A204.1 (cell line): ENCODE data around the gene ANTXR1.

Source experiments
- FAIRE-seq: peaks from 2 replicates; lab custom pipeline; 2012; peaks lifted over from hg19 to GRCh38; lab: Jason Lieb, UNC

ANTXR1 gene

DNA sequence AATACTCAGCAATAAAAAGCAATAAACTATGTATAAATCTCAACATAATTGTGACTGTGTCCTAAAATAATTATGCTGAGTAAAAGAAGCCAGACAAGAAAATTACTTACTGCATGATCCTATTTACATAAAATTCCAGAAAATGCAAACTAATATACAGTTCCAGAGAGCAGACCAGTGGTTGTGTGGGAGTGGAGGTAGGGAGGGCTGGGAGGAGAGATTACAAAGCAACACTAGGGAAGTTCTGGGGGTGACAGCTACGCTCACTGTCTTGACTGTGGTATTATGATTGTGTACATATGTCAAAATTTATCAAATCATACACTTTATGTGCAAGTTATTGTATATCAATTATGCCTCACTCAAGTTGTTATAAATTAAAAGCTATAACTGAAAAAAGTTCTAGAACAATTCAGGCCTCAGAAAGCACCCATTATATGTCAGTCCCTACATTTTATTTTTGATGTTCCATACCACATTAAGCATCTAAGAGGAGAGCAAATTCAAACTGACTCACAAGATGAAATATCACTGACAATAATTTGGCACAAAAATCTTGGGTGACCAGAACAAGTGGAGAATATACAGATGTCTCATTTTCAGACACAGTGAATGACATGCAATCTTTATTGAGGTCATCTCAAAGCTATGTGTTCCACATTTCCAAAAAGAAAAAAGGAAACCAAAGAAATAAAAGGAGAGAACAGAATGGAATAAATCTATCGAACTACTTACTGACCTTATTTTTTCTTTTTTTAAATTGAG, 85.1 kb downstream of the ANTXR1 start:
- FAIRE-seq: no peak

DNA sequence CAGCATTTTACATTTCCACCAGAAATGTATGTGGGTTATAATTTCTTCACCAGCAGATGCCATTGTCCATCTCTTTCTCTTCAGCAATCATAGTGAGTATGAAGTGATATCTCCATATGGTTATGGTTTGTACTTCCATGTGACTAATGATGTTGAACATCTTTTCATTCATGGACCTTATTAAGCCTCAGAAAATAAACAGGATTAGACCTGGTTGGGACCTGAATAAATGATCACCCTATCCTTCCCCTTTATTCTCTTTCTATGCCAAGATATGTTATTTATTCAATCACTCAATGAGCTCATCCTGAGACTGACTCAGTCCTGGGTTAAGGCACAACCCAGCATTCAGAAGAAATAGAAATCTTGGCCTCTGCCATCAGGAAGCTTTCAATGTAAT, 86.6 kb downstream of the ANTXR1 start:
- no peak for FAIRE-seq

DNA sequence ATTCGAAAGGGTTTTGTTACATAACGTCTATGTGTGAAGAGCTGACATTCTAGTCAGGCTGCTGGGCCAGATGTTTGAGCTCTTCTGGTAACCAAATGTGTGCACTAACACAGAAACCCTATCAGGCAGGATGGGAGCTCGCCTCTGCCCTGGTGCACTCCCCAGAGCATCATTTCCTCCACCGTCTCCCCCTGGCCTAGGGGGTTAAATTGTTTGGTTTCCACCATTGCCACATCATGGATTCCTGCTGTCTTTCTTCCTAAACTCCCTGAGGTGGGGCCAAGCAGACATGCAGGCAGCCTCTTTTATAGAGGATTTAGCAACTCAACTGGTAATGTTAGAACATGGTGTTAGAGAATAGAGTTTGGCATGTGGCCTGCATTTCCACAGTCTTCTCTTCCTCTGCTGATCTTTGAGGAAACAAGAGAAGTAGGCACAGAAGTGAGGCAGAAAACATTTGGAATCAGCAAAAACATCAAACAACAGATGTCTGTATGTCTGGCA, 87.3 kb downstream of the ANTXR1 start:
- FAIRE-seq: no peak

DNA sequence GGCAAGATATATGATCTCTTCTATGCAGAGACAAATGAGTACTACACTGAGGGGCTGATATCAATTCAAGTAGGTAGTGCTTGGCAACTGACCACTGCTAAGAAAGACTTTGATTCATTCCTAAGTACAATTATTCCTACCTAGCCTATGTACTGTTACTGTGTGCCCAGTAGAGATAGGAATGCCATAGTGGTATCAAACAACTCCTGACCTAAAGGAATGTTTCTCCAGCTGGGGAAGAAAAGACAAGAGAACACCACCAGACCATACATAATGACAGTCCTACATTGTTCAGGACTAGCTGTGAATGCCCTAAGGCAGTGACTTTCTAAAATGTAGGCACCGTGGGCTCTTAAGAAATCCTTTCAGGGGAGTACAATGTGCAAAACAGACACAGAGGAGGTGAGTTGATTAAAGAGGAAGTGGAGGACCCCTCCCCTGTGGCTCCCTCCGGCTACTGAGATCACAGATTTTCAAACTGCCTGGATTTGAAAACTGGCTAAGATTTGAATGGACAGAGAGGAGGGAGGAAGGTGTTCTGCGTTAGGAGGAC, 89.1 kb downstream of the ANTXR1 start:
- FAIRE-seq: no peak

DNA sequence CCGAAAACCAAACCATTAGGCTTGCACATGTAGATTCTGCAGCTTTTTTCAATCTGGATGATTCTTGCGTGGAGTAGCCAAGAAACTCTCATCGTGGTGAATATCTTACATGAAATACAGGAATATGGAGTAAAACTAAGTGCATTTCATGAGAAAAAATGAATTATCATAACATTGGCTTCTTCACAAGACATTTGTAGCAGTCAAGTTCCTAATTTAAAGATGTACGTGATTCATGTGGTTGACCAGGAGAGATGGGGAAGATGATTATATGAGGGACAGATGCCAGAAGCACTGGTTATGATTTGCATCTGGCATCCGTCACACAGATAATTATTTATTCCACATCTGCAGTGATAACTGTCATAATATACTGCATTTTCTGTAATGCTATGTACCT, 90.4 kb downstream of the ANTXR1 start:
- no peak for FAIRE-seq

DNA sequence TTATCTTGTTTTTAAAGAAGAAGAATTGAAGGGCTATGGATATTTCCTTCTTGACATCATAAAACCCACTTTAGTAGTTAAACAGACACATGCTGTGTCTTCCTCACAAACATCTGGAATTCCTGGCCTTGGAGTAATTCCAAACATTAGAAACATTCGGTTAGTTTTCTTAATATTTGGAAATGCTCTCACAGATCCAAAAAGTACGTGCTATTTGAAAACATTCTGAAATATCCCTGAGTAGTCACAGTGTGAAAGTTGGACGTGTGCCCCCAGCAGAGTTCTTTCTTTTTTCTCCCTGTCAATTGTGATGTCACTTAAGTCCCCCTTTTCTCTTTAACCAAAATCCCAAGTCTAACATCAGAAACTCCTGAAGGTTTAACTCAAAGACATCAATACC, 91.3 kb downstream of the ANTXR1 start:
- FAIRE-seq: no peak

DNA sequence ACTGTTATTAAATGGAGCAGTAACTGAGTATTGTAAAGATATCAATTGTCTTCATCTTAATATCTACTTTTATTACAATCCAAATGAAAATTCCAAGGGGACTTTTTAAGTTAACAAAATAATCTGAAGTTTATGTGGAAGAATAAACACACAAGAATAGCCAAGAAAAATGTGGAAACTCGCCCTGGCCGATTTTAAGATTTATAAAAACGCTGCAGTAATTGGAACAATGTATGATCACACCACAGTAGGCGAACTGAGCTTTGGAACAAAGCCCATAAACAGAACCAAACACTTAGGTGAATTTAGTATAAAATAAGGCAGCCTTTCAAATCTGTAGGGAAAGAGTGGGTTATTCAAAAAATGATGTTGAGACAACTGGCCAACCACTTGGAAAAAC, 96.3 kb downstream of the ANTXR1 start:
- no peak for FAIRE-seq

DNA sequence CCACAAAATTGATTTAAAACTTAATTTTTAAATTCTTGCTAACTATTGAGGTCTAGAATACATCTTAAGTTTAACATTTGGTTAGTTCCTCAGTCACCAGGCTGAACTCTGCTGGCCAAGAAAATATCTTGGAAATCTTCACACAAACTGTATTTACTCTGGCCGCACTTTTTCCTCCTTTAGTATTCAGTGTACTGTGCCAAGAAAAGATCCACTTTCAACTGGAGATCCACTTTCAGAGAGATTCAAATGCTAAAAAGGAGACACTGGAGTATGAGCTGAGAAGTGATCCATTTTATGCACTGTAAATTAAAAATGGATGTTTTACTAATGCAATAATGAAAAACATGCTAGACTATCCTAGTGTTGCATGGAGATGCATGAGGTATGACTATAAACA, 98.1 kb downstream of the ANTXR1 start:
- FAIRE-seq: no peak

DNA sequence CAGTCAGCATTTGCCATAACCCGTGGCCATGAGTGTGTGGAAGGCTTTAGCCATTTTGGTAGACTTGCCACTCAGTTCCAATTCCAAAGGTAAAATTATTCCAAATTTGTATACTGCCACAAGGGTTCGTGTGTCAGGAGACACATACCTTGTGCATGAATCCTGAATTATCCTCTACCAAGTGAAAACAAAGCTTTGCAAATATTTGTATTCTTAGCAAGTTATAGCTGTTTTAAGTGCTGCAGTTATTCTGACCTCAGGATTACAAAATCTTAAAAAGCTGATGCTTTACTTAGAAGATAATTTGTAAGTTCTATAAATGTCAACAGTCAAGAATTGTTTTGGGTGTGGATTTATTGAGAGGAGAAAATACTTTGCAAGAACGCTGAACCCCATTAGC, 100.6 kb downstream of the ANTXR1 start:
- FAIRE-seq: no peak

DNA sequence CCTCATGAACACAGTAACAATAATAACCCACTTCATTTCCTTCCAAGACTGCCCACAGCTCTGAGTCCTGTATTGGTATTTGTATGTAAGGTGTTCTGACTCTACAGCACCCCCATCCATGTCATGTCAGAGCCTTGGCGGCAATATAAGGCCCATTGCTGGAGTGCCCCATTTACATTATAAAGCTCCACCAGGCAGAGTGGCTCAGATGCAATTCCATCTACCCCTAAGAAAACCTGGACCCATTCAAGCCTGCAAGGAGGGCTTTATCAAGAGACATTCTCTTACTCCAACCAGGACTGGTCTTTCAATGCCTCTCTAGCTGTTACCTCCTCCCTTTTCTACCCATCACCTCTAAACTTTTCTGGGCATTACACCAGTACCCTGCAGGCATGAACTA, 101.6 kb downstream of the ANTXR1 start:
- no peak for FAIRE-seq

DNA sequence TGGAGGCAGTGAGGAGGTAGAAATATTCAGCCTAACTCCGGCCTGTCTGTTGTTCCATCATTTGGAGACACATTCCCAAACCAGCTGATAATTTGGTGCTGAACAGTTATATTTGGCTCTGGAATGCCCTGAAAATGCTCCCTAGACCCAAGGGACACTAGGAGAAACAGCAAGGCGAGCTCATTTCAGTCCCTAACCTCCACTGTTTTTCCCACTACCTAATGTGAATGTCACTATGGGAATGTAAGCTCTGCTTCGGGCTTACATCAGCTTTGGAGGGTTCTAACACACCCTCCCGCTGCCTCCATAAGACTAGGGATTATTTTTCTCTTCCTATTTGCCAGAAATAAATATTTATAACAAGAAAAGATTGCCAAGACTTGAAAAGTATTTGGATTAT, 103.5 kb downstream of the ANTXR1 start:
- FAIRE-seq: no peak

DNA sequence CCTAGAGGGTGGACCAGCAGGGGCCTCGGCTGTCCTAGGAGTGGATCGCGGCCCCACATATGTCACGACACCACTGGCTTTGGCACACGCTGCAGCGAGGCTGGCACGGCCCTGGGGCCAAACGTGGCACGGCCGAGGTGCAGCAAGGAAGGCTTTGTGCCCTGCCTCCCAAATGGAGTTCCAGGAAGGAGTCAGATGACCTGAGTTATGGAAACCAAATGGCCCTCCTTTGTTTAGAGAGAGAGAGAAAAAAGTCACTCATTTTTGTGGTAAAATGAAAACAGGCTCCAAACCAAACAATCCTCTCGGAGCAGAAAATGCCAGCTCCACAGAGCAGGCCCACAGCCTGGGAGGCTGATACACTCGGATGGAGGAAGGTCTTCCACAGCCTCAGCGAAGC, 105.6 kb downstream of the ANTXR1 start:
- no peak for FAIRE-seq

DNA sequence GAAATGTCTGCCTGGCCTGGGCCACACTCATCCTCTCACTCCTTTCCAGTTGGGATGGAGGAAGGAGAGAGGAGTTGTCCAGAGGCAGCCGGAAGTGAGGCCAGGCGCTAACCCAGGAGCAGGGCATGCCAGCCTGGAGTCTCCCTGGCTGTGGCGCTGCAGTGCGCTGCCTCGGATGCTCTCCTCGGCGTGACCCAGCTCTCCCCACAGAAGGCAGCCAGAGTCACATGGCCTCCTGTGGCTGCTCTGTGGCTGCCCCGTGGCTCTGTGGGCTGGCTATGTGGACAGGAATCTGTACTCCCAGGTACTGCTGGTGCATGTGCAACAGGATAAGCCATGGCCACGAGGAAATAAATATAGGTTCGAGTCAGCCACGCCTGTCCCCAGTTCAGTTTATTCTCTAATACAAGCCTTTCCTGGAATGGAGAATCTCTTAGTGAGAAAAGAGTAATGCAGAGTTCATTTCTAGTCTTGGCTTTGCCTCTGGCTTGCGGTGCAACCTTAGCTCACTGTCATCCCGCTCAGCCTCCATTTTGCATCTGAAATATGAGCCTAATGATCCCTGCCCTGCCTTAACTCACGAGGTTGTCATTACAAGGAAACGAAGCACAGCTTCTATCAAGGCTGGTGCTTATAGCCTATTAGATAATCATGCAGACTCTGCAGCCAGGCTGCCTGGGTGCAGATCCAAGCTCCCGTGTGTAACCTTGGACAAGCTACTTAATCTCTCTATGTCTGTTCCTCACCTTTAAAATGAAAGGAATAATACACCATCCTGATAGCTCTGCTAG, 106.3 kb downstream of the ANTXR1 start:
- FAIRE-seq: no peak

DNA sequence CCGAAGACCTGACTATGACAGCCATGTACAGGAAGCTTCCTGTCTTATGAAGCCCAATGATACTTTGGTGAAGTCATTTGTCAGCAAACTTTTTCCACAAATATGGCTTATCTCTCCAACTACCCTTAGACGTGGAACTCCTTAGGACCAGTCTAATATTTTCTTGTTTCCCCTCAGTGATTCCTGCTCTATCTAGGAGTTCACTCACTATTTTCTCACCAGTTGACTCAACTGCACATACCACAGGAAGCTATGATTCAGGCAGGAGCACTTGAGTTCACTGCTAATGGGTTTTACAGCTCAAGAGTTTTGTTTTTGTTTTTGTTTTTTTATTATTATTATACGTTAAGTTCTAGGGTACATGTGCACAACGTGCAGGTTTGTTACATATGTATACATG, 109.3 kb downstream of the ANTXR1 start:
- no peak for FAIRE-seq

DNA sequence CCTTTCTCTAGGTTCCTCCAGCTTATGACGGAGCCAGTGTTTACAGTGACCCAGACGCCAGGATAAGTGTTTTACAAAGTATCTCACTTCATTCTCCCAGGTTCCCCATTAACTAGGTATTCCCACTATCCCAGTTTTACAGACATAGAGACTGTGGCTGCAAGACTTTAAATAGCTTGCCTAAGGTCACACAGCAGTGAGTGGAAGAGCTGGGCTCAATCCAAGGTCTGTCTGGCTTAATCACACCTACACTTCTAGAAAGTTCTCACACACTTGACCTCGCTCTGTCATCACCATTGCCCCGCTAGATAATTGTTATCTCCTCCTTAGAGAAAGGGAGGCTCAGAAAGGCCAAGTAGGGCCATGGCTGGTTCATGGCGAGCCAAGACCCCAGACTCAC, 110.2 kb downstream of the ANTXR1 start:
- no peak for FAIRE-seq

DNA sequence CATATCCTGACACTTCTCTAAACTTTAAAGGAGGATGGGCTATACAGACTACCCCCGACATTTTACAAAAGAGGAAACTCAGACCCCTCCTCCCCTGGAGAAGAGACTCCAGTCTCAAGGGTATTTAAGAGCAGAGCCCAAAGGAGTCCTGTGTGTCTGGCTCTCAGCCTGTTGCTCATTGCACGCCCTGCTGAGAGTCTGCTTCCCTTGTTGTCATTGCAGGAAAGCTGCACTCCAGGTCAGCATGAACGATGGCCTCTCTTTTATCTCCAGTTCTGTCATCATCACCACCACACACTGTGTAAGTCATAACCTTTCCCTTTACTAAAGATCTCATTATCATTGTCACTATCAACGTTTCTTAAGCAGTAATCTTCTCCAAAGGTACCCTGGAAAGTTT, 111.4 kb downstream of the ANTXR1 start:
- FAIRE-seq: no peak

DNA sequence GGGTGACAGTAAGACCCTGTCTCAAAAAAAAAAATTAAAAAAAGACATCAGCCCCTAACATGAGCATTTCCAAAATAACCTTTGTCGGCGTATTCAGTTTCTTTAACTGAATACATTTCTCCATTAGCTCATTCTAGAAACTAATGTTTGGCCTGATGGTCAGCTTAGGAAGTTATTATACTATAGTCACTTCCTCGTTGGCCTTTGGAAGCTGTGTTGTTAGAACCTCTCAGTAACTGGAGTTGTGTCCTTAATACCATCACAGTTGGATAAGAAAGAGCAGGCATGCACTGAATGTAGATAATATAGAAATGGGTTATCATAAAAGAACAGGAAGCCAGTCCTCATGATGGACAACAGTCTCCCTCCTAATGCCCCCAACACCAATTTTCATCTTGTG, 112.8 kb downstream of the ANTXR1 start:
- FAIRE-seq: no peak

DNA sequence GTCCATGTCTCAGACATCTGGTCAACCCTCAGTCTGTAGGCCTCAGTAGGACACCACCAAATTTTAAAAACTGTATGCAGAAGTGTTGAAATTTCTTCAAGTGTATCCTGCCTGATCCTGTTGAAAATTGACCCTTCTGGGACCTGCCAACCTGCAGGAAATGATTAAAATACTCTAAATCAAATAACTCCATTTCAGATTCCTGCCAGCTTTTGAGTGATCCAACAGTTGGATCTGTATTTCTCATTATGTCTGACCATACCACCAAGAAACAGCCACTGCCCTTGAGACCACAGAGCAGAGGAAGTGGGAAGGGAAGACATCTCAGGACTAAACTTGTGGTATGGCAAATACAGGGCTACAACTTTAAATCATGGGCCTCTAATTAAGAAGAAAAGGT, 113.4 kb downstream of the ANTXR1 start:
- no peak for FAIRE-seq

DNA sequence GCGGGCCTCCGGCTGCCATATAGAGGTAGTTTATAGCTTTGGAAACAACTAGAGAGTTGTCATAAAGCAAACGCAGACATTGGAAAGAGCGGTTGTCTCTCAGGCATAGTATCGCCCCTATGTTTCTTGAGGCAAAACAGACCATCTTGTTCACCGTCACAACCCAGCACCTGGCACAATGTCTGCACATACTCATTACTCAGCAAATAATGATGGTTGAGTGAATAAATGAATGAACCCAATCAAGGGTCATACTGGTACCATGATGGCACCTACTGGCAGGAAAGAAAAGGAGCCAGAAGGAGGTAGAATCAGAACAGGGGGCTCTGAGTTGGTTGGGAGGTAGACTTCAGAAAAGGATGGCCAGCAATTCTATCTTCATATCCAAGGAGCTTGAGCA, 118.5 kb downstream of the ANTXR1 start:
- no peak for FAIRE-seq

DNA sequence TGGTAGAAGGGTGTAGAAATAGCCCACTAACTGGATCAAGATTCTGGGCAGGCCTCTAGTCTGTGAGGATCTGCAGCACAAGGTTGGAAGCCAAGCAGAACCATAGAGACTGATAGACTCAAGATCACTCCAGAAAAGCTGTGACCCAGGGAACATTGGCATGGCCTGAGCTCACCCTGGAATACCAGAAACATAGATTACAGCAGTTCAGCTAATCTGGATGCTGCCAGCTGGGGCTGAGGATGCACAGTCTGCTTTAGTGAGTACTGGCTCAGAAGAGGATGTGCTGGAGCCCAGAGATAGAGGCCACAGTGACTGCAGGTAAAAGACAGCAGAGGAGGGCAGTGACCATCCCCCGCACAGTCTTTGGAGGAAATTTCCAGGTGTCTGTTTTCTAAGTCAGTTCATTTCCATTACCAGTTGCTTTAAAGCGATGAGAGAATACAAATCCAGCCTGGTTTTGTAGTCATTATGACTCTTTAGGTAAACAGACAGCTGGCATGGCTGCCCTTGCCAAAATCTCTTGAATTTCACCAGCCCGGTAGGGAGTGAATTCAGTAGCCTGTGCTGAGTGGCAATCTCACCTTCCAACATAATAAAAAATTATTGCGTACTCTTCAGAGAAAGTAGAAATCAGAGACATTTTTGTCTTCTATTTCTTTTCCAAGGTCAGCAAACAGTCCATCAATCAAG, 119.2 kb downstream of the ANTXR1 start:
- no peak for FAIRE-seq

DNA sequence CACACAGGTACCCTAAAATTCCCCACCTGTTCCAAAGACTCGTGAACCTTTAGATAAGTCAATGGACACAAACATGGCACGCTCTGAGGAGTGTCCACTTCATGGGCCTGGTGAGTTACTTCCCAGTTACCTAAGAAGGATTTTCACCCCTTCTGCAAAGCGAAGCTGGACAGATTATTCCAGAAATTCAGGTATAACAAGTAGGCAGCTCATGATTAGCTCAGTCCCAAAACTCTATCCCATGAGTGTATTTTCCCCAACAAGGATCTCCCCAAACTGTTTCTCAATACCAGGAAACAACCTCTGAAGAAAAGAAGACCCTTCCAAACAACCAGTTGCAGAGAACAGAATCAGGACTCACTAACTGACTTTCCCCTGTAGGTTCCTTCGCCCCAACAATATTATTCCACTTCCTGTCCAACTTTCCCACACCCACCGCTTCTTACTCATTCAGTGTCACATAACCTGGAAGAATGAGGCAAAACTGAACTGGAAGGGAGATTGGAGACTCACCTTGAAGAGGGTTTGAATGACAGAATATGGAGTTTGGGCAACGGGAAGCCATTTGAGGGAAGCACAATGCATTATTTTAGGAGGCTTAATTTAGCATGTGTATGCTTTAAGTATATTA, 120.1 kb downstream of the ANTXR1 start:
- FAIRE-seq: no peak

DNA sequence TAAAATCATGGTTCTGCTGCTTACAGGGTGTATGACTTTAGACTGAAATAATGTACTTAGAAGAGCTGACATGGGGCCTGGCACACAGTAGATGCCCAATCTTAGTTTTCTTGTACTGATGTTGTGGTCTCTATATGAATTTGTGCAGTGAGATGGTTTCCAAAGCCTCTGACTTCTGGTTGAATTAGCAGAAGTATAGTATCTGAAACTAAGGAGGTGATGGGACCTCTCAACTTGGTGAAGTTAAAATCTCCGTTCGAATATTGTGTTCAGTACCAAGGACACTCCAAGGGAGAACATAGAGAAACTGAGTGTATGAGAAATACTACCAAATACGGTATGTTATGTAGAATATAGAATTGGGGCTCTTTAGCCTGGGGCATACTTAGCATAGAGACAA, 120.9 kb downstream of the ANTXR1 start:
- FAIRE-seq: no peak
